GM18511 (cell line): ENCODE results near the gene EML4.
A peak's percentile ranks its signal among the peaks of the same experiment; 100 is the strongest.

Source experiments
- ATAC-seq: cut with Tn5 transposase; IDR thresholded peaks from one replicate; pipeline ENCODE4 v1.9.1; 2021; ENCODE audit warnings: mild to moderate bottlenecking, moderate library complexity; ENCODE audit not compliant: unreplicated experiment

EML4 gene

GRCh38 chr2:42296226-42296625 is 127.1 kb downstream of the EML4 start:
- peak; percentile 66 for ATAC-seq

GRCh38 chr2:42297322-42297936 is 128.3 kb downstream of the EML4 start:
- no peak for ATAC-seq

GRCh38 chr2:42298132-42298531 is 129.0 kb downstream of the EML4 start:
- no peak for ATAC-seq

- ATAC-seq, result no peak
Observed at GRCh38 chr2:42298996-42299754, 130.0 kb downstream of the EML4 start.

- no peak for ATAC-seq
Observed at GRCh38 chr2:42300527-42300926, 131.4 kb downstream of the EML4 start.

GRCh38 chr2:42303252-42303651 is 134.1 kb downstream of the EML4 start:
- no peak for ATAC-seq

GRCh38 chr2:42304059-42304713 is 135.0 kb downstream of the EML4 start:
- no peak for ATAC-seq

- no peak for ATAC-seq
Observed at GRCh38 chr2:42307180-42307579, 138.0 kb downstream of the EML4 start.

- no peak for ATAC-seq
Observed at GRCh38 chr2:42309366-42309765, 140.2 kb downstream of the EML4 start.

- ATAC-seq, result no peak
Observed at GRCh38 chr2:42310007-42310515, 140.9 kb downstream of the EML4 start.

GRCh38 chr2:42312106-42312505 is 143.0 kb downstream of the EML4 start:
- ATAC-seq, result no peak

- no peak for ATAC-seq
Observed at GRCh38 chr2:42314892-42315468, 145.8 kb downstream of the EML4 start.

GRCh38 chr2:42315844-42316470 is 146.8 kb downstream of the EML4 start:
- no peak for ATAC-seq

- ATAC-seq, result no peak
Observed at GRCh38 chr2:42316910-42317309, 147.8 kb downstream of the EML4 start.

- no peak for ATAC-seq
Observed at GRCh38 chr2:42317486-42317885, 148.3 kb downstream of the EML4 start.

- no peak for ATAC-seq
Observed at GRCh38 chr2:42317945-42318344, 148.8 kb downstream of the EML4 start.

- no peak for ATAC-seq
Observed at GRCh38 chr2:42319265-42319664, 150.1 kb downstream of the EML4 start.

GRCh38 chr2:42321452-42322064 is 152.4 kb downstream of the EML4 start:
- no peak for ATAC-seq

GRCh38 chr2:42324244-42324643 is 155.1 kb downstream of the EML4 start:
- ATAC-seq, result no peak

GRCh38 chr2:42324949-42325348 is 155.8 kb downstream of the EML4 start:
- ATAC-seq, result no peak

- ATAC-seq, result no peak
Observed at GRCh38 chr2:42325609-42326008, 156.5 kb downstream of the EML4 start.
